Middle frontal gyrus (tissue), 1 donor: ENCODE measurements around the gene VILL.
"Not testable (repeated sequence)": the region's sequence is repeated elsewhere in the genome, so short reads cannot be mapped to it uniquely, and the experiment has no call there.

Source experiments
- DNase-seq: peaks from one replicate; pipeline ENCODE4 v3.0.0-alpha.2; 2015; ENCODE audit warnings: low spot score; ENCODE audit errors: extremely low spot score

VILL gene

GRCh38 chr3:38033586-38033985 is 43.0 kb downstream of the VILL start:
- DNase-seq, result not testable (repeated sequence)

GRCh38 chr3:38034335-38034734 is 43.7 kb downstream of the VILL start:
- not testable (repeated sequence) for DNase-seq

GRCh38 chr3:38036286-38036685 is 45.7 kb downstream of the VILL start:
- DNase-seq, result no peak

GRCh38 chr3:38036906-38037305 is 46.3 kb downstream of the VILL start:
- DNase-seq, result no peak

GRCh38 chr3:38038447-38038911 is 47.9 kb downstream of the VILL start:
- DNase-seq, result no peak

- DNase-seq, result no peak
These were observed 48.7 kb downstream of the VILL start, which contains the start of gene DLEC1 for GRCh38 chr3:38039101-38039898. DLEC1 (plus strand) TSS chr3:38039208; CDS start chr3:38039226, 18 bp downstream.

- DNase-seq, result no peak
These were observed 49.3 kb downstream of the VILL start for GRCh38 chr3:38039899-38040261.

- no peak for DNase-seq
These were observed 49.8 kb downstream of the VILL start for GRCh38 chr3:38040401-38040800.

- no peak for DNase-seq
These were observed 52.9 kb downstream of the VILL start for GRCh38 chr3:38043486-38043885.

GRCh38 chr3:38046027-38046426 is 55.4 kb downstream of the VILL start:
- no peak for DNase-seq

GRCh38 chr3:38046821-38047220 is 56.2 kb downstream of the VILL start:
- no peak for DNase-seq

- no peak for DNase-seq
These were observed 57.3 kb downstream of the VILL start for GRCh38 chr3:38047896-38048295.

- DNase-seq, result no peak
These were observed 59.0 kb downstream of the VILL start for GRCh38 chr3:38049358-38050126.

GRCh38 chr3:38051131-38051530 is 60.5 kb downstream of the VILL start:
- DNase-seq, result no peak

GRCh38 chr3:38053286-38053685 is 62.7 kb downstream of the VILL start:
- DNase-seq, result not testable (repeated sequence)

- not testable (repeated sequence) for DNase-seq
These were observed 63.4 kb downstream of the VILL start for GRCh38 chr3:38053813-38054498.

- no peak for DNase-seq
These were observed 64.0 kb downstream of the VILL start for GRCh38 chr3:38054499-38055001.
